ENCODE results near the gene SH3GL2. TPM values are rescaled to one million over a fixed set of nuclear protein-coding genes. Genes with fewer than 3 reads are reported as not detected.

SH3GL2 gene
- total and polyA plus RNA-seq, 2 donors (not counting 3 experiments of a cell fraction or from before 2014, with no cell fraction given), result 0.12 TPM; not detected in 1

- H3K9ac ChIP-seq (replicated peaks; ENCODE audit: extremely low read depth, insufficient read depth, low read length), result no peak overlapping the region
- no peaks in the 10 kb centered on the region for H3K27me3 ChIP-seq (ENCODE audit: control insufficient read depth in 2 of 2, insufficient read depth in 2 of 2, low read length in 2 of 2)
- H3K9me1 ChIP-seq (replicated peaks; ENCODE audit: control insufficient read depth, extremely low read depth, insufficient read depth, low read length), result no peaks in the 10 kb centered on the region
- DNase-seq (ENCODE audit: low read depth, low spot score) (no peak), FAIRE-seq (no peak)
- CTCF ChIA-PET, result no interaction called here
- H3K4me2 ChIP-seq (ENCODE audit: insufficient read depth, low read length), result no peak overlapping the region
- dilution Hi-C loops (cut with MboI; ENCODE audit: extremely low pct_ligation_motif_present, low sequenced_read_pairs) (no loop called here), intact Hi-C loops (cut with micrococcal nuclease) (no loop called here)
- H2AFZ ChIP-seq (ENCODE audit: low read depth, low read length), result no peak overlapping the region
- H4K20me1 ChIP-seq (replicated peaks; ENCODE audit: control insufficient read depth, extremely low read depth, insufficient read depth, low read length), result no peaks in the 10 kb centered on the region
- H3K4me3 ChIP-seq (replicated peaks in 1 of 3; ENCODE audit: insufficient read depth in 1 of 3, low read depth in 1 of 3, low read length in 3 of 3), result no peak overlapping the region
- TF ChIP-seq JUN (IDR thresholded peaks at IDR 0.05; ENCODE audit: borderline replicate concordance, insufficient read depth, insufficient read length, low read depth) (no peak), POLR2A (IDR thresholded peaks at IDR 0.05; ENCODE audit: low read depth, low read length) (no peak), FOS (IDR thresholded peaks at IDR 0.05; ENCODE audit: borderline replicate concordance, insufficient read depth, low read length) (no peak), MAX (IDR thresholded peaks at IDR 0.05; ENCODE audit: insufficient read depth, insufficient read length) (no peak), CTCF (IDR thresholded peaks at IDR 0.05; ENCODE audit: extremely low read depth in 1 of 2, insufficient read depth in 1 of 2, low read depth in 1 of 2, low read length in 2 of 2) (no peak), POLR2AphosphoS5 (IDR thresholded peaks at IDR 0.05; ENCODE audit: insufficient read depth, low read depth, low read length) (no peak), MYC (IDR thresholded peaks at IDR 0.05; ENCODE audit: low read depth, low read length) (no peak), EZH2 (IDR thresholded peaks at IDR 0.05; ENCODE audit: borderline replicate concordance, low read depth, low read length, severe bottlenecking) (no peak), GATA2 (IDR thresholded peaks at IDR 0.05; ENCODE audit: insufficient read depth, insufficient read length, low read depth, low read length) (no peak)
- no TSS peak for BruUV-seq (replicated peaks)
- H3K4me1 ChIP-seq (ENCODE audit: control insufficient read depth, extremely low read depth, insufficient read depth, low read length), result no peaks in the 10 kb centered on the region
- no peak overlapping the region for H3K27ac ChIP-seq (ENCODE audit: insufficient read depth, low read depth, low read length)
- no peaks in the 10 kb centered on the region for H3K9me3 ChIP-seq (replicated peaks; ENCODE audit: control insufficient read depth, insufficient read depth, low read length)
- no peaks in the 10 kb centered on the region for H3K36me3 ChIP-seq (ENCODE audit: control insufficient read depth in 2 of 2, extremely low read depth in 1 of 2, insufficient read depth in 2 of 2, low read length in 2 of 2)
- POLR2A ChIA-PET, result no interaction called here
- no peaks in the 10 kb centered on the region for H3K79me2 ChIP-seq (ENCODE audit: control insufficient read depth, insufficient read depth, low read length)
These were observed 30.6 kb downstream of the SH3GL2 start for GRCh38 chr9:17609312-17610005.
